ENCODE data around the gene PCDH11X. TPM values are rescaled to one million over a fixed set of nuclear protein-coding genes. Genes with fewer than 3 reads are reported as not detected.
"Not testable (repeated sequence)": the region's sequence is repeated elsewhere in the genome, so short reads cannot be mapped to it uniquely, and the experiment has no call there.

Gene PCDH11X
- total RNA-seq, 1 experiment from 2014 or later = 31.0 TPM

DNA sequence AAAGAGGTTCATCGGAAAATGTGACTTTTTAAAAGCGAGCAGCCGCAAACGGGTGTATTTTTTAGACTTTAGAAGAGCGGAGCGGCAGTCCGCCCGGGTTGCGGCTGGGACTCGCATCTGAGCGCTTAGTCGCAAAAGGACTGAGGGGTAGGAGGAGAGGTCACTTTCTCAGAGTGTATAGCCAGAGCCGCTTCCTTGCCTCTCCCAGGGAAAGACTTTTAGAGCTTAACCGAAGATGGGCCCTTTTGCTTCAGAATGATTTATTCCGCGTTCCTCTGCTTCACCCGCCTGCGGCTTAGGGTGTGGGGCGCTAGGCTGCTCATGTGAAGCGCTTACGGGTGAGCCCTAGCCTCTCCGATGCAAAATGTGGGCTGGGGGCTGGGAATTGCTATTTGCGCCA is 1.5 kb downstream of the PCDH11X start:
- not testable (repeated sequence) for H3K9me3 Mint-ChIP-seq; H2BK15ac ChIP-seq (ENCODE audit: low read depth, low read length); H3K27me3 ChIP-seq (ENCODE audit: insufficient read depth, low read length); H3K4me1 ChIP-seq (ENCODE audit: insufficient read depth, low read length); H4K91ac ChIP-seq (ENCODE audit: insufficient read length, low read depth, low read length); H3K9me3 ChIP-seq (ENCODE audit: control insufficient read depth, low read depth, low read length); H3K23me2 ChIP-seq (ENCODE audit: insufficient read length, low read depth, low read length, poor library complexity, severe bottlenecking); H4K5ac ChIP-seq (ENCODE audit: insufficient read length, low read depth, low read length); H2BK120ac ChIP-seq (ENCODE audit: low read depth, low read length, poor library complexity, severe bottlenecking); H3K18ac ChIP-seq (ENCODE audit: insufficient read length, low read depth, low read length); H3K79me1 ChIP-seq (ENCODE audit: insufficient read depth, low read depth, low read length, poor library complexity, severe bottlenecking); H4K8ac ChIP-seq (replicated peaks; ENCODE audit: insufficient read length, low read depth, low read length); H3K27ac Mint-ChIP-seq; H2AFZ ChIP-seq (ENCODE audit: low read length); H3K23ac ChIP-seq (ENCODE audit: insufficient read length, low read depth, low read length); H4K20me1 ChIP-seq (ENCODE audit: control insufficient read depth, insufficient read depth, insufficient read length); H2BK12ac ChIP-seq (ENCODE audit: insufficient read length, low read depth, low read length); H2BK5ac ChIP-seq (ENCODE audit: insufficient read length, low read length); H3K56ac ChIP-seq (ENCODE audit: insufficient read length, low read depth, low read length); H3T11ph ChIP-seq (ENCODE audit: low read length); H3K27ac ChIP-seq (ENCODE audit: insufficient read length, low read depth, low read length); H2AK5ac ChIP-seq (ENCODE audit: insufficient read length, low read length); H3K79me2 ChIP-seq (ENCODE audit: insufficient read depth, low read length); H3K4ac ChIP-seq (ENCODE audit: low read depth, low read length); H2BK20ac ChIP-seq (ENCODE audit: low read depth, low read length, poor library complexity, severe bottlenecking); H3K36me3 Mint-ChIP-seq (ENCODE audit: insufficient read depth in 1 of 3, low read depth in 3 of 3)
- WGBS (ENCODE audit: extremely low coverage, insufficient read length, low lambda C conversion rate) = no CpG with 5 or more reads among the region's 23 CpGs
- Mint-ChIP-seq H3K4me1 (peaks cover 15% of the 10 kb centered on the region in 2 experiments), H3K27me3 (ENCODE audit: low read depth) (peaks cover 53% of the 10 kb centered on the region), H3K4me3 (peak overlapping the region; percentile 69 to 90)
- Histone ChIP-seq H3K14ac (ENCODE audit: insufficient read depth, low read length) (peak overlapping the region; percentile 65; the same call in 1 of the 2 replicates), H3K9ac (ENCODE audit: extremely low read depth, insufficient read length, low read length) (peak overlapping the region; percentile 44), H3K4me2 (ENCODE audit: insufficient read depth, insufficient read length, low read length) (peak overlapping the region; percentile 79)
- DNase-seq = peak; percentile 32

DNA sequence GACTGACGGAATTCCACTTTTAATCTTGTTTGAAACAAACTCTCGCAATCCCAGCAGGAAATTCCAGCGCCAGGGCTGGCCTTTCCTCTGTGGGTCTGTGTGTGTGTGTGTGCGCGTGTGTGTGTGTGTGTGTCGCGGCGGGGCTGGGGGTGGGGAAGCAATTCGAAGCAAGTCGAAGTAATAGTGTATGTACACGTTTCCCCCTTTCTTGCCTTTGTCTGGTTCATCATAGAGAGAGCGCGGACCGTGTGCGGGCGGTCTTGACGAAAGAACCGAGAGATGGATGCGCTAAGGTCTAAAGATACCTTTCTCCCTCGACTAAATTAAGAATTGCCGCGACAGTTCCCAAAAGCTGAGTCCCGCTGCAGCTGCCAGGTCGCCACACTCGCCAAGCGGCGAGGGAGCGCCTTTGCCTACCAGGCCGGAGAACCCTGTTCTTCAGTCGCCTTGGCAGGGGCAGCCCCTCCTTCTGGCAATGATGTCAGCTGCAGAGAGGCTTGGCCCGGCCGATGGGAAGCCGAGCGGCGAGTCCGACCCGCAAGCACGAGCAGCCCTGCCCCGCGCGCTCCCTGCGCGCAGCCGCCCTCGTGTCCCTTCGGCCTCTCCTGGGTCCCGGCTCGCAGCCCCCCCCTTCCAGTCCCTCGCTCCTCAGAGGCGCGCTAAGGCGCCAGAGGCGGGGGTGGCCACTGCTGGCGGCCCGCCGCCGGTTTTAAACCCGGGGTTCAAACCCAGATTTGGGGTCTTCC is 2.6 kb downstream of the PCDH11X start:
- H2AK5ac ChIP-seq (ENCODE audit: insufficient read length, low read length); H3K4ac ChIP-seq (ENCODE audit: low read depth, low read length); H4K8ac ChIP-seq (replicated peaks; ENCODE audit: insufficient read length, low read depth, low read length); H4K5ac ChIP-seq (ENCODE audit: insufficient read length, low read depth, low read length); H3K9me3 Mint-ChIP-seq; H3K79me1 ChIP-seq (ENCODE audit: insufficient read depth, low read depth, low read length, poor library complexity, severe bottlenecking); H4K91ac ChIP-seq (ENCODE audit: insufficient read length, low read depth, low read length); H2BK120ac ChIP-seq (ENCODE audit: low read depth, low read length, poor library complexity, severe bottlenecking); H2BK5ac ChIP-seq (ENCODE audit: insufficient read length, low read length); H3K4me1 ChIP-seq (ENCODE audit: insufficient read depth, low read length); H3K18ac ChIP-seq (ENCODE audit: insufficient read length, low read depth, low read length); H3K27me3 ChIP-seq (ENCODE audit: insufficient read depth, low read length); H3K36me3 Mint-ChIP-seq (ENCODE audit: insufficient read depth in 1 of 3, low read depth in 3 of 3); H3K9me3 ChIP-seq (ENCODE audit: control insufficient read depth, low read depth, low read length); H3K23me2 ChIP-seq (ENCODE audit: insufficient read length, low read depth, low read length, poor library complexity, severe bottlenecking); H3K79me2 ChIP-seq (ENCODE audit: insufficient read depth, low read length); H3T11ph ChIP-seq (ENCODE audit: low read length); H3K9ac ChIP-seq (ENCODE audit: extremely low read depth, insufficient read length, low read length); H2BK12ac ChIP-seq (ENCODE audit: insufficient read length, low read depth, low read length); H3K56ac ChIP-seq (ENCODE audit: insufficient read length, low read depth, low read length); H3K27ac ChIP-seq (ENCODE audit: insufficient read length, low read depth, low read length); H4K20me1 ChIP-seq (ENCODE audit: control insufficient read depth, insufficient read depth, insufficient read length); H3K23ac ChIP-seq (ENCODE audit: insufficient read length, low read depth, low read length); H2BK15ac ChIP-seq (ENCODE audit: low read depth, low read length); H2AFZ ChIP-seq (ENCODE audit: low read length); H2BK20ac ChIP-seq (ENCODE audit: low read depth, low read length, poor library complexity, severe bottlenecking): not testable (repeated sequence)
- H3K27me3 Mint-ChIP-seq (ENCODE audit: low read depth) = peaks cover 48% of the 10 kb centered on the region
- H3K4me1 Mint-ChIP-seq = peaks cover 15% of the 10 kb centered on the region in 2 experiments
- peak overlapping the region; percentile 69 to 90 for H3K4me3 Mint-ChIP-seq
- 0 out of 2 replicates have a peak overlapping the region, but pooled peaks have one; percentile 49 for H3K14ac ChIP-seq (ENCODE audit: insufficient read depth, low read length)
- peak overlapping the region; percentile 78 for H3K4me2 ChIP-seq (ENCODE audit: insufficient read depth, insufficient read length, low read length)
- H3K27ac Mint-ChIP-seq = peak overlapping the region in 2 of 3 experiments; percentile 40 to 54; a peak in 2 of 7 replicates
- no CpG with 5 or more reads among the region's 58 CpGs for WGBS (ENCODE audit: extremely low coverage, insufficient read length, low lambda C conversion rate)
- peak; percentile 52 for DNase-seq

Measured in H9 (cell line).